GM21576 (cell line): ENCODE data around the gene CROCC.
A peak's percentile ranks its signal among the peaks of the same experiment; 100 is the strongest.
"Not testable (repeated sequence)": the region's sequence is repeated elsewhere in the genome, so short reads cannot be mapped to it uniquely, and the experiment has no call there.

Source experiments
- ATAC-seq: cut with Tn5 transposase; IDR thresholded peaks from one replicate; pipeline ENCODE4 v1.9.1; 2021; ENCODE audit warnings: mild to moderate bottlenecking, moderate library complexity; ENCODE audit not compliant: unreplicated experiment

CROCC gene

GRCh38 chr1:16896316-16897055 lies 25.2 kb upstream of the CROCC start:
- not testable (repeated sequence) for ATAC-seq

GRCh38 chr1:16897653-16898052 lies 24.1 kb upstream of the CROCC start:
- not testable (repeated sequence) for ATAC-seq

GRCh38 chr1:16898298-16898697 lies 23.4 kb upstream of the CROCC start:
- not testable (repeated sequence) for ATAC-seq

- ATAC-seq, result not testable (repeated sequence)
These were observed 22.7 kb upstream of the CROCC start for GRCh38 chr1:16899020-16899419.

- ATAC-seq, result no peak
These were observed 21.0 kb upstream of the CROCC start for GRCh38 chr1:16900751-16901150.

GRCh38 chr1:16901371-16901770 lies 20.4 kb upstream of the CROCC start:
- not testable (repeated sequence) for ATAC-seq

- ATAC-seq, result no peak
These were observed 18.7 kb upstream of the CROCC start for GRCh38 chr1:16903054-16903453.

- no peak for ATAC-seq
These were observed 18.3 kb upstream of the CROCC start for GRCh38 chr1:16903458-16903796.

- peak; percentile 82 for ATAC-seq
These were observed 17.1 kb upstream of the CROCC start for GRCh38 chr1:16904560-16905109.

- peak; percentile 71 for ATAC-seq
These were observed 16.4 kb upstream of the CROCC start for GRCh38 chr1:16905110-16905867.

GRCh38 chr1:16905868-16906702 lies 15.6 kb upstream of the CROCC start:
- no peak for ATAC-seq

- ATAC-seq, result no peak
These were observed 14.9 kb upstream of the CROCC start for GRCh38 chr1:16906873-16907272.

- no peak for ATAC-seq
These were observed 13.6 kb upstream of the CROCC start for GRCh38 chr1:16907870-16908758.

GRCh38 chr1:16911851-16912721 lies 9.6 kb upstream of the CROCC start:
- not testable (repeated sequence) for ATAC-seq

GRCh38 chr1:16912742-16913141 lies 9.0 kb upstream of the CROCC start:
- not testable (repeated sequence) for ATAC-seq

GRCh38 chr1:16913181-16913832 lies 8.4 kb upstream of the CROCC start:
- ATAC-seq, result no peak

GRCh38 chr1:16913833-16914662 lies 7.7 kb upstream of the CROCC start:
- peak; percentile 72 for ATAC-seq
